Activated naive CD4-positive, alpha-beta T cell (primary cell): ENCODE measurements around the gene BMERB1.
"Not testable (repeated sequence)": the region's sequence is repeated elsewhere in the genome, so short reads cannot be mapped to it uniquely, and the experiment has no call there.

Experiments
- DNase-seq, 4 experiments: peaks; one replicate each; lab custom pipeline; 2025; lab: John Stamatoyannopoulos, UW

BMERB1 gene

GRCh38 chr16:15434425-15435215, at the start of gene BMERB1:
Gene BMERB1, plus strand, starts transcription at chr16:15434588. Its CDS starts 66 bp downstream, at chr16:15434654.
- peak in 3 of 4 experiments; percentile 3 to 8 (median 5) for DNase-seq

- DNase-seq, result not testable (repeated sequence)
Measured at GRCh38 chr16:15388060-15388459, 46.3 kb upstream of the BMERB1 start.

- not testable (repeated sequence) for DNase-seq
Measured at GRCh38 chr16:15389916-15390315, 44.5 kb upstream of the BMERB1 start.

- not testable (repeated sequence) for DNase-seq
Measured at GRCh38 chr16:15393025-15393424, 41.4 kb upstream of the BMERB1 start.

- not testable (repeated sequence) for DNase-seq
Measured at GRCh38 chr16:15395631-15396508, 38.5 kb upstream of the BMERB1 start, which contains the start of gene MPV17L. Gene MPV17L, plus strand, starts transcription at chr16:15395754. Its CDS starts 144 bp downstream, at chr16:15395898.

GRCh38 chr16:15396509-15396829, 37.9 kb upstream of the BMERB1 start:
- DNase-seq, result not testable (repeated sequence)

GRCh38 chr16:15396948-15397594, 37.3 kb upstream of the BMERB1 start:
- DNase-seq, result no peak

- DNase-seq, result no peak
Measured at GRCh38 chr16:15398618-15399316, 35.6 kb upstream of the BMERB1 start.

- no peak for DNase-seq
Measured at GRCh38 chr16:15399317-15399716, 35.1 kb upstream of the BMERB1 start.

GRCh38 chr16:15400314-15400713, 34.1 kb upstream of the BMERB1 start:
- DNase-seq, result not testable (repeated sequence)

- no peak for DNase-seq
Measured at GRCh38 chr16:15401972-15402371, 32.4 kb upstream of the BMERB1 start.

- no peak for DNase-seq
Measured at GRCh38 chr16:15403392-15403995, 30.9 kb upstream of the BMERB1 start.

- DNase-seq, result not testable (repeated sequence)
Measured at GRCh38 chr16:15404091-15404490, 30.3 kb upstream of the BMERB1 start.

- no peak for DNase-seq
Measured at GRCh38 chr16:15404792-15405191, 29.6 kb upstream of the BMERB1 start.

GRCh38 chr16:15407756-15408155, 26.6 kb upstream of the BMERB1 start:
- not testable (repeated sequence) for DNase-seq

- DNase-seq, result not testable (repeated sequence)
Measured at GRCh38 chr16:15409476-15409875, 24.9 kb upstream of the BMERB1 start.

GRCh38 chr16:15415511-15415985, 18.8 kb upstream of the BMERB1 start:
- no peak for DNase-seq

- no peak for DNase-seq
Measured at GRCh38 chr16:15417197-15417596, 17.2 kb upstream of the BMERB1 start.

GRCh38 chr16:15418206-15418605, 16.2 kb upstream of the BMERB1 start:
- DNase-seq, result no peak

- not testable (repeated sequence) for DNase-seq
Measured at GRCh38 chr16:15421696-15422095, 12.7 kb upstream of the BMERB1 start.

GRCh38 chr16:15422222-15422621, 12.2 kb upstream of the BMERB1 start:
- no peak for DNase-seq
